Stimulated activated CD8-positive, alpha-beta memory T cell treated with anti-CD3 and anti-CD28 coated beads, Interleukin-4, amount 100 ng/mL, for 1 hour (primary cell): Measurements from ENCODE around the gene TBRG4.

ENCODE experiments used
- DNase-seq, 2 donors: peaks; one replicate each; pipeline ENCODE4 v3.0.0-alpha.2; 2020; ENCODE audit warnings: low read depth in 2 of 2, low spot score in 1 of 2

The TBRG4 gene

GRCh38 chr7:45075871-45076796 lies 35.4 kb downstream of the TBRG4 start:
- DNase-seq: no peak

GRCh38 chr7:45075355-45075644 lies 36.2 kb downstream of the TBRG4 start:
- DNase-seq: no peak

- no peak for DNase-seq
These were observed 36.8 kb downstream of the TBRG4 start for GRCh38 chr7:45074528-45075354.

- no peak for DNase-seq
These were observed 37.5 kb downstream of the TBRG4 start for GRCh38 chr7:45073786-45074527.

GRCh38 chr7:45073031-45073785 lies 38.3 kb downstream of the TBRG4 start:
- no peak for DNase-seq

- DNase-seq: no peak
These were observed 39.1 kb downstream of the TBRG4 start for GRCh38 chr7:45072131-45073030.

GRCh38 chr7:45071528-45071927 lies 40.0 kb downstream of the TBRG4 start:
- no peak for DNase-seq

- DNase-seq: no peak
These were observed 41.2 kb downstream of the TBRG4 start for GRCh38 chr7:45070254-45070642.

GRCh38 chr7:45069444-45070253 lies 41.8 kb downstream of the TBRG4 start:
- no peak for DNase-seq

GRCh38 chr7:45068236-45069023 lies 43.1 kb downstream of the TBRG4 start:
- DNase-seq: no peak

GRCh38 chr7:45067582-45067981 lies 43.9 kb downstream of the TBRG4 start:
- DNase-seq: no peak

- no peak for DNase-seq
These were observed 45.1 kb downstream of the TBRG4 start for GRCh38 chr7:45066409-45066808.

GRCh38 chr7:45065031-45065995 lies 46.2 kb downstream of the TBRG4 start:
- no peak for DNase-seq

GRCh38 chr7:45064047-45064725 lies 47.3 kb downstream of the TBRG4 start:
- DNase-seq: no peak

GRCh38 chr7:45061806-45062425 lies 49.6 kb downstream of the TBRG4 start:
- no peak for DNase-seq

GRCh38 chr7:45061352-45061751 lies 50.1 kb downstream of the TBRG4 start:
- DNase-seq: no peak
